Measurements from ENCODE around the gene EAPP.
"Not testable (repeated sequence)": the region's sequence is repeated elsewhere in the genome, so short reads cannot be mapped to it uniquely, and the experiment has no call there.

EAPP gene, protein sequence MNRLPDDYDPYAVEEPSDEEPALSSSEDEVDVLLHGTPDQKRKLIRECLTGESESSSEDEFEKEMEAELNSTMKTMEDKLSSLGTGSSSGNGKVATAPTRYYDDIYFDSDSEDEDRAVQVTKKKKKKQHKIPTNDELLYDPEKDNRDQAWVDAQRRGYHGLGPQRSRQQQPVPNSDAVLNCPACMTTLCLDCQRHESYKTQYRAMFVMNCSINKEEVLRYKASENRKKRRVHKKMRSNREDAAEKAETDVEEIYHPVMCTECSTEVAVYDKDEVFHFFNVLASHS

DNA sequence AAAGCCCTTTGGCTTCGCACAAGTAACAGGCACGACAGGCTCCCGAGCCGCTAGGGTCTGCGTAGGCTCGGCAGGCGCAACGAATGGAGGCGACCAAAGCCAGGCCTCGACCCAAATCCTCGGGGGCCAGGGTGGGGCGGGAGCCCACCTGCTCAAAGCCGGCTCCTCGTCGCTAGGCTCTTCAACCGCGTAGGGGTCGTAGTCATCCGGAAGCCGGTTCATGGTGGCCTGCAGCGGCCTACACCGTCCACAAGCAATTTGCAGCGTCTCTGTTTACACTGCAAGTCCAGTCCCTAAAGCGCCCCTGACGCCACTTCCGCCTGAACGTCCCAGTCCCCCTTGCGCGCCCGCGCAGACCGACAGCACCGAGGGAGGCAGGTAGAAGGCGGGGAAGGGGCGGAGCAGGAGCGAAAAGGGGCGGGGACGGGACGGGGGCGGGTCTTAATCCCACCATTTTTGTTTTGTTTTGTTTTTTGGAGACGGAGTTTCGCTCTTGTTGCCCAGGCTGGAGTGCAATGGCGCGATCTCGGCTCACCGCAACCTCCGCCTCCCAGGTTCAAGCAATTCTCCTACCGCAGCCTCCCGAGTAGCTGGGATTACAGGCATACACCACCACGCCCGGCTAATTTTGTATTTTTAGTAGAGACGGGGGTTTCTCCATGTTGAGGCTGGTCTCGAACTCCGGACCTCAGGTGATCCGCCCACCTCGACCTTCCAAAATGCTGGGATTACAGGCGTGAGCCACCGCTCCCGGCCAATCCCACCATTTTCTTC lies at the start of gene EAPP:
Gene EAPP (minus strand): TSS at position 295 of the 774 bp plus-strand sequence. CDS start 73 bp downstream, at position 222.
- Mint-ChIP-seq H3K27me3 (ENCODE audit: low read depth) (no peaks in the 10 kb centered on the region), H3K4me3 (peak within 1 kb of the TSS; percentile 99), H3K4me1 (ENCODE audit: low read depth) (peaks cover 17% of the 10 kb centered on the region), H3K27ac (peak within 1 kb of the TSS; percentile 99), H3K9me3 (no peaks in the 10 kb centered on the region), H3K36me3 (ENCODE audit: low read depth) (peaks cover 5% of the 10 kb centered on the region)

DNA sequence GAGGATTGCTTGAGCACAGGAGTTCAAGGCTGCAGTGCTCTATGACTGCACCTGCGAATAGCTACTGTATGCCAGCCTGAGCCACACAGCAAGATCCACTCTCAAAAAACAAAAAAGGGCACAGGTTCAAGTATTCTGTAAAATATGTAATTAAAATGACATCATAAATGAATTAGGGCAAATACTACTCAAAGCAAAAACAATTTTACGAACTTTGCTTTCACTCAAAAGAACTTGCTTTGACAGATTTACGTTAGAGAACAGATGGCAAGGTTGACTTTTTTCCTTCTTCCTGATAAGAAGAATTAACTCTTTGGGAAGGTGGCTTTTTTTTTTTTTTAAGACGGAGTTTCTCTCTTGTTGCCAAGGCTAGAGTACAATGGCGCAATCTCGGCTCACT lies 44.0 kb upstream of the EAPP start:
- no peaks in the 10 kb centered on the region for H3K9me3 Mint-ChIP-seq
- H3K4me3 Mint-ChIP-seq = no peak overlapping the region
- H3K4me1 Mint-ChIP-seq (ENCODE audit: low read depth) = peaks cover 3% of the 10 kb centered on the region
- no peaks in the 10 kb centered on the region for H3K27me3 Mint-ChIP-seq (ENCODE audit: low read depth)
- H3K36me3 Mint-ChIP-seq (ENCODE audit: low read depth) = peaks cover 21% of the 10 kb centered on the region
- no peak overlapping the region for H3K27ac Mint-ChIP-seq

DNA sequence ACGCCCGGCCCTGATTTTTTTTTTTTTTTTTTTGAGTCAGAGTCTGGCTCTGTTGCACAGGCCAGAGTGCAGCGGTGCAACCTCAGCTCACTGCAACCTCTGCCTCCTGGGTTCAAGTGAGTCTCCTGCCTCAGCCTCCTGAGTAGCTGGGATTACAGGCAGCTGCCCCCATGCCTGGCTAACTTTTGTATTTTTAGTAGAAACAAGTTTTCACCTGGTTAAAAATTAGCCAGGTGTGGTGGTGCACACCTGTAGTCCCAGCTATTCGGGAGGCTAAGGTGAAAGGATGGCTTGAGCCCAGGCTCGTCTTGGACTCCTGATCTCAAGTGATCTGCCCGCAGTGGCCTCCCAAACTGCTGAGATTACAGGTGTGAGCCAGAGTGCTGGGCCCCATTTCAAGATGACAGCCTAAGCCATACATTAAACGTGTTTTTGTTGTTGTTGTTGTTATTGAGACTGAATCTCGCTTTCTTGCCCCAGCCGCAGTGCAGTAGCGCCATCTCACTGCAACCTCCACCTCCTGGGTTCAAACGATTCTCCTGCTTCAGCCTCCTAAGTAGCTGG lies 42.7 kb upstream of the EAPP start:
- Mint-ChIP-seq H3K4me1 (ENCODE audit: low read depth) (peaks cover 1% of the 10 kb centered on the region), H3K4me3 (no peak overlapping the region), H3K9me3 (no peaks in the 10 kb centered on the region), H3K27me3 (ENCODE audit: low read depth) (no peaks in the 10 kb centered on the region), H3K36me3 (ENCODE audit: low read depth) (peaks cover 23% of the 10 kb centered on the region), H3K27ac (no peak overlapping the region)

DNA sequence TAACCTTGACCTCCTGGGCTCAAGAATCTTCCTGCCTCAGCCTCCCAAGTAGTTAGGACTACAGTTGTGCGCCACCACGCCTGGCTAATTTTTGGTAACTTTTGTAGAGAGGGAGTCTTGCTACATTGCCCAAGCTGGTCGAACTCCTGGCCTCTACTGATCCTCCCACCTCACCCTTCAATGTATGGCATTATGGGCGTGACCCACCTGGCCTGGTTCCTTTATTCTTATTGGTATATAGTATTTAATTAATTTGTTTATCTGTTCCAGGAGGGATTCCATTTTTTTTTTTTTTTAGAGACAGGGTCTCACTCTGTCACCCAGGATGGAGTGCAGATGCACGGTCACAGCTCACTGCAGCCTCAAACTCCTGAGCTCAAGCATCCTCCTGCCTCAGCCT lies 40.9 kb upstream of the EAPP start:
- no peak overlapping the region for H3K4me3 Mint-ChIP-seq
- no peaks in the 10 kb centered on the region for H3K9me3 Mint-ChIP-seq
- H3K36me3 Mint-ChIP-seq (ENCODE audit: low read depth) = peaks cover 23% of the 10 kb centered on the region
- H3K4me1 Mint-ChIP-seq (ENCODE audit: low read depth) = peaks cover 1% of the 10 kb centered on the region
- H3K27ac Mint-ChIP-seq = no peak overlapping the region
- H3K27me3 Mint-ChIP-seq (ENCODE audit: low read depth) = no peaks in the 10 kb centered on the region

DNA sequence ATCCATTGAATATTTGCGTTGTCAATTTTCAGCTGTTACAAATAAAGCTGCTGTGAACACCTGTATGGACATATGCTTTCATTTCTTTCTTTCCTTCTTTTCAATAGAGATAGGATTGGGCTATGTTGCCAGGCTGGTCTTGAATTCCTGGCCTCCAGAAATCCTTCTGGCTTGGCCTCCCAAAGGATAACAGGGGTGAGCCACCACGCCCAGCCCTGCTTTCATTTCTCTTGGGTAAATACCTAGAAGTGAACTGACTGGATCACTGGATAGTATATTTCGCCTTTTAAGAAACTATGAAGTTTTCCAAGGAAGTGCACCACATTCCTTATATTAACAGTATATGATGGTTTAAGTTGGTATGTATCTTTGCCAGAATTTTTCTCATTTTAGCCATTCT lies 32.3 kb upstream of the EAPP start:
- no peak overlapping the region for H3K27ac Mint-ChIP-seq
- peaks cover 24% of the 10 kb centered on the region for H3K36me3 Mint-ChIP-seq (ENCODE audit: low read depth)
- H3K4me3 Mint-ChIP-seq = no peak overlapping the region
- no peaks in the 10 kb centered on the region for H3K27me3 Mint-ChIP-seq (ENCODE audit: low read depth)
- H3K9me3 Mint-ChIP-seq = no peaks in the 10 kb centered on the region
- H3K4me1 Mint-ChIP-seq (ENCODE audit: low read depth) = peaks cover 1% of the 10 kb centered on the region

DNA sequence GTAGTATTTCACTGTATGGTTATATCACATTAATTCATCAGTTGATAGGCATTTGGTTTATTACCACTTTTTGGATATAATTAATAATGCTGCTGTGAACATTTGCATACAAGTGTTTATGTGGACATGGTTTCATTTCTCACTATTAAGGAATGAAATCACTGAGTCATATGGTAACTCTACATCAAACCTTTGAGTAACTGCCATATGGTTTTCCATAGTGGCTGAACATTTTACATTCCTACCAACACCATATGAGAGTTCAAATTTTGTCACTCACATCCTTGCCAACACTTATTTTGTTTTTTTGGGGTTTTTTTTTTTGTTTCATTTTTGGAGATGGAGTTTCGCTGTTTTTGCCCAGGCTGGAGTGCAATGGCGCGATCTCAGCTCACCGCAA lies 30.2 kb upstream of the EAPP start:
- Mint-ChIP-seq H3K4me3 (no peak overlapping the region), H3K27me3 (ENCODE audit: low read depth) (no peaks in the 10 kb centered on the region), H3K27ac (no peak overlapping the region), H3K9me3 (no peaks in the 10 kb centered on the region), H3K4me1 (ENCODE audit: low read depth) (peaks cover 1% of the 10 kb centered on the region), H3K36me3 (ENCODE audit: low read depth) (peaks cover 24% of the 10 kb centered on the region)

DNA sequence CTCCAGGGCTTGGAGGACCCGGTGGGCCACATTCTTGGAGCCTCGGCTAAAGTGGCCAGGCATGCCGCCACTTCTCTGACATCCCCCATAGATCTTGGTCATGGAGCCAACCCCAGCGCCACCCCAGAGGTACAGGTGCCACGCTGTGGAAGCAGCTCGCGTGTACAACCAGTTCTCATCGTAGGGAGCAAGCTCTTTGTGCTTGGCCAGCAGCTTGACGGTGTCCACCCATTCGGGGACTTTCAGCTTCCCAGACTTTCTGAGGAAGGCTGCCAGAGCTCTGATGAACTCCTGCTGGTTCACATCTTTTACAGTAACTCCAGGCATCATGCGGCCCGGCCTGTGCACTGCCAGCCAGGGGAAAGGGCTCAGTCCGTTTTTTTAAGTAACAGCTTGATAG lies 29.3 kb upstream of the EAPP start:
- peaks cover 1% of the 10 kb centered on the region for H3K4me1 Mint-ChIP-seq (ENCODE audit: low read depth)
- no peak overlapping the region for H3K27ac Mint-ChIP-seq
- H3K4me3 Mint-ChIP-seq = no peak overlapping the region
- no peaks in the 10 kb centered on the region for H3K9me3 Mint-ChIP-seq
- H3K36me3 Mint-ChIP-seq (ENCODE audit: low read depth) = peaks cover 24% of the 10 kb centered on the region
- no peaks in the 10 kb centered on the region for H3K27me3 Mint-ChIP-seq (ENCODE audit: low read depth)

DNA sequence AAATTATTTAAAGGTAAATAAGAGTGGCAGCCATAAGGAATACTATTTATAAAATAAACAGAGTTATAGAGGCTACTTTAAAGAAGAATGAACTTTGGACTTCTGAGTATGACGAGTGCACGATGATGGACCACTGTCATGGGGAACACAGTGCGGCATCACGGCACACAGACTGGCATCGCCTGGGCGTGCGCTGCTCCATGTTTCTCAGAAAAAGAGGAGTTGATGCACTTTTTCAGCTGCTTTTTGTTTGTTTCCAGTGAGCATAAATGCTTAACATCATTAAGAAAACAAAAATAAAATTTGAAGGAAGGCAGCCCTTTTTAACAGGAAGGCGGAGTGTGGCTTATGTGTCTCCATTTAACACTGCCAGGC lies 23.3 kb upstream of the EAPP start:
- H3K9me3 Mint-ChIP-seq = no peaks in the 10 kb centered on the region
- no peaks in the 10 kb centered on the region for H3K27me3 Mint-ChIP-seq (ENCODE audit: low read depth)
- no peak overlapping the region for H3K4me3 Mint-ChIP-seq
- peaks cover 10% of the 10 kb centered on the region for H3K36me3 Mint-ChIP-seq (ENCODE audit: low read depth)
- peaks cover under 1% of the 10 kb centered on the region for H3K4me1 Mint-ChIP-seq (ENCODE audit: low read depth)
- no peak overlapping the region for H3K27ac Mint-ChIP-seq

DNA sequence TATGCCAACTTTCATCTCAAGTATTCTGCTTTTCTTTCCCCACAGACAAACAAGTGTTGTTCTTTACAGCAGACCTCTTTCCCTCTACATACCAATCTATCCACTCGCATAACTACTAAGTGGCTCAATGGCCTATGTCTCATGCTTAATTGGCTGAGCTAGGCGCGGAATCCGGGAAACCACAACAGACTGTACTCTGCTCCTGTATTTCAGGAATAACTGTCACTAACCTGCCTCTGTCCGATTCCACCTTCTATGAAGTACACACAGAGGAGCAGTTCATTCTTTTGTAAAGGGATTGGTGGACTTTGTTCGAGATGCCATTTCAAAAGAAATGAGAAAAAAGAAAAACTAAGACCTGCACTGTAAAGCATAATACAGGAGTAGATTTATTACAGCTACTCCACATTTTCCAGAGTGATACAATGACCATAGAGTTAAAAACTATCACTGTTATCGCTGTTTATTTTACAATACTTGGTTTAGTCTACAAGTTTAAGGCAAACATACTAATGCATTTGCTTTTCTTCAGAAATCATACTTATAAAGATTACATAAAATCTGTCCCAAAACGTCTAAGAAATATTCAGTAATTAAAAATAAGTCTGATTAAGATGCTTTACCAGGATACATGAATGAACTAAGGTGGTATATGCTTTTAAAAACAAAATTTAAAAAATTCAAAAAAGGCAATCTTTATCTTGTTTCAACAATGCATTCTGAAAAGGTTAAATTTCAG lies 22.7 kb upstream of the EAPP start:
- H3K27ac Mint-ChIP-seq; H3K27me3 Mint-ChIP-seq (ENCODE audit: low read depth); H3K9me3 Mint-ChIP-seq; H3K4me1 Mint-ChIP-seq (ENCODE audit: low read depth); H3K4me3 Mint-ChIP-seq; H3K36me3 Mint-ChIP-seq (ENCODE audit: low read depth): not testable (repeated sequence)

DNA sequence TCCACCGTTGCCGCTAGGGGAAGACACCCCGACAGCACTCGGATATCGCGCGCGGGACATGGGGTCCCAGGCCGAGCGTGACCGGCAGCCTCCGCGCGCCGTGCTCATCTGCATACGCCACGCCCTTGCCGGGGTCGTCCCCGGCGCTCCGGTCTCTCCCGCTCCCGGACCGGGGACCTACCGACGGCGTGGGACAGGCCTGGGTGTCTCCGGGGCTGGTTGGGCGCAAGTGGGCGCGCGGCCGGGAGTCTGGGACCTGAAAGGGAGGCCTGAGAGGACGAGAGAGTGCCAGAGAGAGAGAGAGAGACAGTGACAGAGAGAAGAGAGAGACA lies 17.0 kb upstream of the EAPP start:
- H3K4me1 Mint-ChIP-seq (ENCODE audit: low read depth); H3K4me3 Mint-ChIP-seq: not testable (repeated sequence)

DNA sequence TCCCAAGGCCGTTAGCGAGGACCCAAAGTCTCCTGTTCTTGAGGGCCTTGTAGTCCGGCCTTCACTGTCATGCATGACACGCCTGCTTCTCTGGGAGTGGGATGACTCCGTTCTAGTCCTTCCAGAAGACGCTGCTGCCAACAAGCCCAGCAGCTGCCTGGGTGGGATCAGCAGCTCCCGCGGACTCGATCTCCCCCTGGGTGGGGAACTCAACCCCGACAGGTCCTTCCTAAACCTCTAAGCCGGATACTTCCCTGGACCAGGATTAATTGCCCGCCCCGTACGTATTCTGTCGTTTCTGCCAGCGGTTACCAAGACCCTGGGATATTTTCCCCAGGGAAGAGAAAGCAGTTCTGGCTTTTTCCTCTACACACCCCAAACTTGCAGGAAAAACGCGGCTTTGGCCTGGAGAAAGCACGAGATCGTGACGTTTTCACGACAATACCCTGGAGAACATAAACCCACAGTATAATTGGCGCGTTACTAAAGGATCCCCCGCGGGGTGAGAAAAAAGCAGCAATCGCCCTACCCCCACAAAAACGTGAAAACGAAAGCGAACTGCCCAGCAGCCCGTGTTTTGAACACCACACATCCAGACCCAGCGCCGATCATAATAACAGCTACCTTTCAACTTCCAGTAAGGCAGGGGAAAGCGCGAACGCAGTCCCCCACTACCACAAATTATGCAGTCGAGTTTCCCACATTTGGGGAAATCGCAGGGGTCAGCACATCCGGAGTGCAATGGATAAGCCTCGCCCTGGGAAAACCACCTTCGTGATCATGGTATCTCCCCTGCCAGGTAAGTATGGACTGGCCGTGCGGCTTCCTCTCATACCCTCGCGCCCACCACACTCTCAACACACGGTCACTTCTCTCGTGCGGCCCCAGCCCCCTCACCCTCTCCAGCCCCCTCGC lies 16.3 kb upstream of the EAPP start:
- not testable (repeated sequence) for H3K4me1 Mint-ChIP-seq (ENCODE audit: low read depth); H3K9me3 Mint-ChIP-seq; H3K27ac Mint-ChIP-seq; H3K36me3 Mint-ChIP-seq (ENCODE audit: low read depth); H3K4me3 Mint-ChIP-seq; H3K27me3 Mint-ChIP-seq (ENCODE audit: low read depth)

More for the DNA sequence above, 17.0 kb upstream of the EAPP start:
- H3K27ac Mint-ChIP-seq; H3K9me3 Mint-ChIP-seq; H3K27me3 Mint-ChIP-seq (ENCODE audit: low read depth); H3K36me3 Mint-ChIP-seq (ENCODE audit: low read depth): not testable (repeated sequence)

DNA sequence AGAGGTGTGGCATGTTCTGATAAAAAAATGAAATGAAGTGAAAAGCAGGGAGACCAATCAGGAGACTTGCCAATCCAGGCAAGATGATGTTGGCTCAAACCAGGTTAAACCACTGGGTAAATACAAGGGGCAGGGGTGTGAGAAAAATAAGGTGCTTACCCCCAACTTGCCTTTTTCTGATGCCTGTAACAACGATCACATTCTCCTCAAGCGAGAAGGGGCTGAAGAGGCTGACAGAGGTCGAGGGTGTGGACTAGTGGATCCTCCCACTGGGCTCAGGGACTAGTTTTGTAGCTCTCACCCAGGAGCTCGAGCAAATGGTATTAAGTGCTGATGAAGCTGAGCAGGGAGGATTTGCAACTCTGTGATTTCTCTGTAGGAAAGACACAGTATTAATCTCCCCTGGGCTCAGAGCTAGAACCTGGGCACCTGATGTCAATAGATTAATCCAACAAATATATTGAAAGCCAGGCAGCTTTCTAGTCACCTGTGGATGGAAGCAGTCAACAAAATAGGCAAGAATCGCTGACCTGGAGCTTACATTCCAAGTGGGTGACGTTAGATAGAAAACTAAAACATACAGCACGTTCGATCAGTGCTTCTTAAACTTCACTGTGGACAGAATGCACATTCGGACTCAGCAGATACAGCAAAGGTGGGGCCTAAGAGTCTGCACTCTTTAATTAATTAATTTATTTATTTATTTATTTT lies 15.2 kb upstream of the EAPP start:
- Mint-ChIP-seq H3K27ac (peak overlapping the region; percentile 63), H3K9me3 (no peaks in the 10 kb centered on the region), H3K27me3 (ENCODE audit: low read depth) (no peaks in the 10 kb centered on the region), H3K36me3 (ENCODE audit: low read depth) (no peaks in the 10 kb centered on the region), H3K4me3 (peak overlapping the region; percentile 22), H3K4me1 (ENCODE audit: low read depth) (peaks cover 9% of the 10 kb centered on the region)

DNA sequence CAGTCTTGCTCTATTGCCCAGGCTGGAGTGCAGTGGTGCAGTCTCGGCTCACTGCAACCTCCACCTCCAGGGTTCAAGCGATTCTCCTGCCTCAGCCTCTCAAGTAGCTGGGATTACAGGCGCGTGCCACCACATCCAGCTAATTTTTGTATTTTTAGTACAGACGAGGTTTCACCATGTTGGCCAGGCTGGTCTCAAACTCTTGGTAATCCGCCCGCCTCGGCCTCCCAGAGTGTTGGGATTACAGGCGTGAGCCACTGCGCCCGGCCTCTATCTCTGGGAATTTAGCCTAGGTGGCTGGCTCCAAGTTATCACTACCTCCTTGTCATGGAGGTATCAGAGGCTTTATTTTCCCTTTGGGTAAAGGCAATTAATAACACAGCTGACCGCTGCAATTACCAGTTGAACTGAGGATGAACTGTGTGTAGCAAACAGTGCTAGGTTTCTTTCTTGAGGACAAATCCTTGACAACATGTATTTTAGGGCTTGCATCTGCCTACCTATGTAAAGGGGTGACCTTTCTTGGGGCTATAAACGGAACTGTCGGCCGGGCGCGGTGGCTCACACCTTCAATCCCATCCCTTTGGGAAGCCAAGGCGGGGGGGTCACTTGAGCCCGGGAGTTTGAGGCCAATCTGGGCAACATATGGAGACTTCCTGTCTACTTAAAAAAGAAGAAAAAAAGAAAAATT lies 9.9 kb upstream of the EAPP start:
- H3K36me3 Mint-ChIP-seq (ENCODE audit: low read depth); H3K4me3 Mint-ChIP-seq; H3K27ac Mint-ChIP-seq; H3K9me3 Mint-ChIP-seq; H3K4me1 Mint-ChIP-seq (ENCODE audit: low read depth); H3K27me3 Mint-ChIP-seq (ENCODE audit: low read depth): not testable (repeated sequence)
